ENCODE measurements around the gene DMD.

Gene DMD

DNA sequence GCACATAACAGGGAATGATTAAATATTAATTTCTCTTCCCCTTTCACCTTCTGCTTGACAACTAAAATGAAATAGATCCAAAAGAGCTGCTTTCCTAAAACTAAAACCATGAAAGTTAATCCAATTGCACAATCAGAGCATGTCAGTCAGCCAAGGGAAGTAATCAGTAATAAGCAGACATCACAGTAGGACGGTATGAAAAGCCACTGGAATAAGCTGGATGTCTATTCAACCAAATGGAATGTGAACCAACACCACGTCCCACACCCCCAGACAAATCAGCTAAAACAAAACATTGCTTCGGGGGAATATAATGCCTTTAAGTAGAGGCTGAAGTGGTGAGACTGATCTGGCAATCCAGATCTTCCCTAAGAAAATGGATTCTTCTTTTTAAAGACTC lies 1280.1 kb downstream of the DMD start:
- peak; percentile 26 for DNase-seq (ENCODE audit: insufficient read length, low spot score)
- FAIRE-seq = no peak

DNA sequence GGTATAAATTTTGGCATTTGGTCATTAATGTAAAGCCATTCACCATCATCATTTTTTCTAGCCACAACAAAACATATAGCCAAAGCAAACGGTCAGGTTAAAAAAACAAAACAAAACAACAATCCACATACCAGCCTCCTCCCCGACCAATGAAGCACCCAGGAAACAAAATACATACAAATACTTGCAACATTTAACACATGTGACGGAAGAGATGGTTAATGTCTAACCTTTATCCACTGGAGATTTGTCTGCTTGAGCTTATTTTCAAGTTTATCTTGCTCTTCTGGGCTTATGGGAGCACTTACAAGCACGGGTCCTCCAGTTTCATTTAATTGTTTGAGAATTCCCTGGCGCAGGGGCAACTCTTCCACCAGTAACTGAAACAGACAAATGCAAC lies 1282.0 kb downstream of the DMD start:
- FAIRE-seq = no peak
- DNase-seq (ENCODE audit: insufficient read length, low spot score) = no peak

- DNase-seq (ENCODE audit: insufficient read length, low spot score) (no peak), FAIRE-seq (no peak)
These were observed 1290.1 kb downstream of the DMD start for GRCh38 chrX:31921236-31921635.

DNA sequence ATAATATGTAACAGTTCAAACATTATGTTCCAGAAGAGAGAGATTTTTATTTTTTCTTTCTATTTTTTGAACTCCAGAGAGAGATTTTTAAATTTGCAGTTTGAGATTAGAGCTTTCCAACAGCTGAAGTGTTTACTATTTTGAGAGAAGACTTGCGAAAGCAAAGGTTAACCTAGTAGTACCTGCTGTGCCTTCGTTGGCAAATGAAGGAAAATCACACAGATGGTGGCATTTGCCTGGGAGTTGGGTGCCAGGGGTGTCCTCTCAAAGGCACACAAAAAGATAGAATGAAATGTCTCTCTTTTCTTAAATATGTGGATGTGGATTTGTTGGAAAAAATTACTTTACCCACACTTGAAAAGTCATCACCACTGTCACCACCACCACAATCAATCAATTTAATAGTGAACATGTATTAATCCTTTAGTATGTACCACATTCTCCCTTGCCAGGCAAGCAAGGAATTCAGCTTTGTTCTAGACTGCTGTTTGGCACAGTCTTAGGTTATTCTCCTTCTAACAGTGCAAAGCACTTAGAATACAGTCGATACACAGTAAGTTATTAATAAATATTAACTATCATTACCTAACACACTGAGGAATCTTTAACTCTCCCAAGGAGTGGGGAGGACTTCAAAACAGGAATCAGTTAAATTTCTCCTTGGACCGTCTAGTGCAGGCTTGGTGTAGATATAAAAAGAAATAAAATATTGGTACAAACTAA lies 1301.3 kb downstream of the DMD start:
- DNase-seq (ENCODE audit: insufficient read length, low spot score) = no peak
- no peak for FAIRE-seq

DNA sequence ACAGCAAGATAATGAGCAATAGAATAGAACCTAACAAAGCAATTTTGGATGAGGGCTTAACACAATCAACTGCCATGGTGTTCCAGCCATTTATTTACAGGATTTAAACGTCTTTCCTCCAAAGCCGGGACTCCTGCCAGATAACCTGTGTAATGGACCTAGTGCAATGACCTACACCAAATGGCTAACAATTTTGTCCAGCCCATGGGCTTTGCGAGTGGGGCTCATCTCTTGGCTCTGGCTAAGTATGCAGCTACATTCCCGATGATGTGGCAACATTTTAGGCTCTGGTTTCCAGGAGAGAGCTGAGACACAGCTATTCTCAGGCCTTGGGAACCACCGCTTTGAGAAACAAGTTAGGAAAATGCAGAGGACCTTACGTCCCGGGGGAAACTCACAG lies 1317.2 kb downstream of the DMD start:
- no peak for DNase-seq (ENCODE audit: insufficient read length, low spot score)
- no peak for FAIRE-seq

GRCh38 chrX:31893525-31893924 lies 1317.8 kb downstream of the DMD start:
- no peak for FAIRE-seq
- no peak for DNase-seq (ENCODE audit: insufficient read length, low spot score)

DNA sequence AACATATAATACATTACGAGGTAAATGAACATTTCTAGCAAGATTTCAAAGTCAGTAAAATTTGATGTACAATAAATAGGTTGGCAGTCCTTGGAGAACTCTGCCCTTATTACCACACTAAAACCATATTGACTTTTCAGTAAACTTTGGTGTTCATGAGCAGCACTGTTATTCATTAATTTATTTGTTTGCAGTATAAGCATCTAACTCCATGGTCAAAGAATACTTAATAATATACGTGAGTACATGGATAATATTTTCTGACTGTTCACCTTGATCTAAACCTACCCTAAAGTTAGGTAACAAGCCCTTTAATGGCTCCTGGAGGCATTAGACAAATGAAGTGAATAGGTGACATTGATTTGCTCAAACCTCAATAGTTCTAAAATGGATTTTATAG lies 1322.3 kb downstream of the DMD start:
- DNase-seq (ENCODE audit: insufficient read length, low spot score) (no peak), FAIRE-seq (no peak)

DNA sequence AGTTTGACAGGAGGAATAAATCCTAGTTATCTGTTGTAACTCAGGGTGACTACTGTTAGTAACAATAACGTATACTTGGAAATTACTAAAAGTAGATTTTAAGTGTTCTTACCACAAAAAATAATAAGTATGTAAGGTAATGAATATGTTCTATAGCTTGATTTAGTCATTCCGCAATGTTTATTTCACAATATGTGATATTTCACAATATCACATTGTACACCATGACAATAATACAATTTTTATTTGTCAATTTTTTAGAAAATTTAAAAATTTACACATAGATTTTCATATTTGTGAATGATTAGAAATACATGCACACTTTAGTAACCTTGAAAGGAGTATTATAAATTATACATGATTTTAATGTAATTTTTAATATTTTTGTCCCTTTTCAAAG lies 1326.8 kb downstream of the DMD start:
- FAIRE-seq = no peak
- DNase-seq (ENCODE audit: insufficient read length, low spot score) = no peak

DNA sequence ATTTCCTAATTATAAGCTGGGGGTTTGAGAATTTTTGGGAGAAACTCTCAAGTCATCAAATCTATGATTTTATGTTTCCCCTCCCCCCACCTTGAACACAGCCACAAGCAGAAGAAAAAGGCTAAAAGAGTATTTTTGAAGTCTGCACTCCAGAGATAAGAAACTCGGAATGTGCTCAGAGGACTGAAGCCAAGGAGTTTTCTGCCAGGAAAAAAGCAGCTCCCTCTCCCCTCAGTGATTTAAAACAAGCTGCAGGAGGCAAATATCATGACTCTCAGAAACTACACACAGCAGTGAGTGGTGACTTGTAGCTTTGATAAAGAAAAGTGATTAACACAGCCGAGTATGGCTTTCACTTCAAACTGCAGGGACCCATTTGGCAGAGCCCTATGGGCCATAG lies 1339.3 kb downstream of the DMD start:
- FAIRE-seq = no peak
- no peak for DNase-seq (ENCODE audit: insufficient read length, low spot score)

DNA sequence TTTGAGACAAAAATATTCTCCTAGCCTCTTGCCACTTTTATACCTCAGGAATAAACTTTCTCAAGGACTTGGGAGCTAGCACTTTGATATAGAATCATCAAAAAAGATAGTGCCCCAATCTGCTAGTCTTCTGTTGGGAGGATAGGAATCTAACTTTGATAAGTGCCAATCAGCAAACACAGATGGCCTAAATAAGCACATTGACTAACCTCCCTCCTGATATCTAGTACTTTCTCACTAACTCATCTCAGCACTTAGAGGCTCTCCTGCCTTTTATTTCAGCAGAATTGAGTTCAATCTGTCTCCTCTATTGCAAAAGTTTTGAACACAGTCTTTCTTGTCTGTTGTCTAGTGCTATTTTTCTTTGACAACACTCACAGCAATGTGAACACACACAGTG lies 1341.1 kb downstream of the DMD start:
- DNase-seq (ENCODE audit: insufficient read length, low spot score) (no peak), FAIRE-seq (no peak)

- DNase-seq (ENCODE audit: insufficient read length, low spot score) (no peak), FAIRE-seq (no peak)
These were observed 1350.7 kb downstream of the DMD start for GRCh38 chrX:31860686-31861085.

DNA sequence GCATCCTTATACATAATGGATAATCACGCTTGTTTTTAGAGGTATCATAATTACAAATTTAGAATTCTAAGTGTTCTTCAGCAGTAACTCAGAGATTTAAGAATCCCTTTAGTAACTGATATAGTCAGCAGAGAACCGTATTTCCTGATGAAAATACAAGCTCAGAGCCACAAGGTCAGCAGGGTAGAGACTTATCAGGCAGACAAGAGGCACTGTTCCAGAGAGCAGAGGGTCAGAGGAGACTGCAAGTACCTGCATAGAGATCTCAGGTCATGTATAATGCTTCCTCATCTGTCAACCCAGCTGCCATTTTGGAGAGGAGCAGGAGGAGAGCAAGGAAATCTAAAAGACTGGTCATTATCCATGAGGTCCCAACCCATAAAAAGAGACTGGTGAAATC lies 1352.4 kb downstream of the DMD start:
- FAIRE-seq (no peak), DNase-seq (ENCODE audit: insufficient read length, low spot score) (no peak)

DNA sequence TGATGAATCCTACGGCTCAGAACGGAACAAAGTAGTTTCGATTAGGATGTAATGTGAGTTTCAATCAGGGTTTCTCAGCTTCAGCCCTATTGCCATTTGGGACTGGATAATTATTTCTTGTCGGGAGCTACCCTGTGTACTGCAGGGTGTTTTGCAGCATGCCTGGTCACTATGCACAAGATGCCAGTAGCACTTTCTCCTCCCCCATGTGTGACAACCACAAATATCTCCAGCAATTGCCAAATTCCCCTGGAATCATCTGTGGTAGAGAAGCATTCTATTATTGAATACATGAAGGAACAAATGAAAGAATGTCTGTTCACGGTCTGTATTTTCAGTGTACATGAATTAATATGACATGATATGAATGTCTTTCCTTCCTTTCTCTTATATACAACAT lies 1356.6 kb downstream of the DMD start:
- peak; percentile 20 for FAIRE-seq
- DNase-seq (ENCODE audit: insufficient read length, low spot score) = no peak

GRCh38 chrX:31851761-31852160 lies 1359.6 kb downstream of the DMD start:
- DNase-seq (ENCODE audit: insufficient read length, low spot score) (no peak), FAIRE-seq (no peak)

DNA sequence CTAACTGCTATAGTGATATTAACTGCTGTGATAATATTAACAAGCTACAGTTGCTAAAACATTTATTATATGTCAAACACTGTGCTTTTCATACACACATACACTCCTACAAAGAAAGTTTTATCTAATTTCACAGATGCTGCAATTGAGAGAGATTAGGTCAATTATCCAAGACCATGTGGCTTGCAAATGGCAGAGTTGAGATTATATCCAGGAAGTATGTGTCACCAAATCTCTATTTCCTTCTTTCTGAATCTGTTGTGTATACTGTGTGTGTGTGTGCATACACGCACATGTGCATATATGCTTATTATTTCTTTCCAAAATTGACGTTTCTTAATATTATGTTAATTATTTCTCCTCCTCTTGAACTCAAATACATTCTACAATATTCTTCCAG lies 1363.6 kb downstream of the DMD start:
- DNase-seq (ENCODE audit: insufficient read length, low spot score) = no peak
- FAIRE-seq = no peak

GRCh38 chrX:31845003-31845402 lies 1366.3 kb downstream of the DMD start:
- DNase-seq (ENCODE audit: insufficient read length, low spot score) (no peak), FAIRE-seq (no peak)

DNA sequence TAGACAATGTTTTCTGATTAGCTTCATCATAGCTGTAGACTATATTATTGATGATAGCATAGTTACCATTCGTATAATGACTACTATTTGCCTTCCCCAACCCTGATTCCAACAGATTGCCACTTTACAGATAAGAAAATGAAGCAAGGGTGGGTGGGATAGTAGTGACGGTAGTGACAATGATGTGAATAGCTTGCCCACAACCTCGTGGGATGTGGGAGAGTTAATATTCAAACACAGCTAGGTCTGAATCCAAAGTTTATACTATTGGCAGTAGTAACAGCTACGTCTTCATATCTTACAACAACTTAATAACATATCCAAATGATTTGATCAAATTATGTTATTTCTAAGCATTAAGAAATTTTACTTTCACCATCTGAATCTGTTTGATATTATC lies 1372.7 kb downstream of the DMD start:
- FAIRE-seq (peak; percentile 28), DNase-seq (ENCODE audit: insufficient read length, low spot score) (no peak)

GRCh38 chrX:31837445-31838049 lies 1373.8 kb downstream of the DMD start:
- FAIRE-seq (no peak), DNase-seq (ENCODE audit: insufficient read length, low spot score) (no peak)

DNA sequence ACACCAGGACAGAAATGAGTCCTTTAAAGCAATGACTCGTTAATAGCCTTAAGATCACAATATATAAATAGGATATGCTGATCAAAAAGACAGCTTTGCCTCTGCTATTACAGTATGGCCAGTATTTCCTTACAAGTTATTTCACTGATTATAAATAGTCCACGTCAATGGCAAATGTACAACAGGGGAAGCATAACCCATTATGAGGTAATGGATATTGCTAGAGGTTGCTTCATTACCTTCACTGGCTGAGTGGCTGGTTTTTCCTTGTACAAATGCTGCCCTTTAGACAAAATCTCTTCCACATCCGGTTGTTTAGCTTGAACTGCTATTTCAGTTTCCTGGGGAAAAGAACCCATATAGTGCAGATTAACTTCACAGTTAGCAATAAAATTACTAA lies 1374.9 kb downstream of the DMD start:
- DNase-seq (ENCODE audit: insufficient read length, low spot score) = no peak

DNA sequence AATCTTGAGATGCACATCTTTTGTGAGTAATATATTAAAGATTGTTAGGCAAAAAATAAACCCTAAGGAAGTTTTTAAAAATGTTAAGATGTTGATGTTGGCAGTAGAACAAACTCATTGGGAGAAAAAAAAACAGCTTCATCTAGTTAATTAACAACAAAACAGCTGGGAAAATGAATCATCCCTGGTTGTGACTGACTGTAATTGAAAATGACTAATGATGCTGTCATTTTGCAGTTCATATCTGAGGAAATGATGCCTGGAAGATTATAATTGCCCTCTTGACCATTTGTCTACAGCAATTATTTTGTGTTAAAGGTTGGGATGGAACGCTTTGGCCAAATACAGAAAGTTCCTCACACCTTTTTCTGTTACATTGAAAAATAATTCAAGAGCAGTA lies 1379.1 kb downstream of the DMD start:
- DNase-seq (ENCODE audit: insufficient read length, low spot score) (no peak), FAIRE-seq (no peak)

More for the DNA sequence above, 1374.9 kb downstream of the DMD start:
- no peak for FAIRE-seq

- no peak for FAIRE-seq
- no peak for DNase-seq (ENCODE audit: insufficient read length, low spot score)
These were observed 1390.7 kb downstream of the DMD start for GRCh38 chrX:31820430-31821210.

DNA sequence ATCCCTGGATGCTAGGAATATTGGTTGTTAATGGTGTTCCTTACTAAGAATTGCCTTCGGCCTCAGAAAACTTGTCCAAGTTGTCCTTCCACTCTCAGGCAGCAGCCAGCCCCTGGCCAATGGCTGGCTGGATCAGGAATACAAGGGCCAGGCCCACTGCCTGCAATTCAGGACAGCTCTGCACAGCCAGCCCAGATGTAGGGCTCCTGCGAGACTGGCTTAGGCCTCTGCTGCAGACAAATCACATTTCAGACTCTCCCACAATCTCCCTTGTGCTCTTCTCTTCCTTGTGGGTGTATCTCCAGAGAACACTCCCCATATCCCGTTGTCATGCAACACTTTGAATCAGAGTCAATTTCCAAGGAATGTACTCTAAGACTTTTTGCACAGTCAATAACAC lies 1391.9 kb downstream of the DMD start:
- DNase-seq (ENCODE audit: insufficient read length, low spot score) (no peak), FAIRE-seq (no peak)

Data from HTR-8/SVneo (cell line).